ENCODE results near the gene FOXD1. TPM values are rescaled to one million over a fixed set of nuclear protein-coding genes. Genes with fewer than 3 reads are reported as not detected.
"Not testable (repeated sequence)": the region's sequence is repeated elsewhere in the genome, so short reads cannot be mapped to it uniquely, and the experiment has no call there.

Gene FOXD1
- polyA plus RNA-seq, 1 donor = 0.76 TPM

GRCh38 chr5:73464016-73464745 lies 15.6 kb upstream of the FOXD1 start:
- DNase-seq (ENCODE audit: low read depth) = peak; percentile 86

DNA sequence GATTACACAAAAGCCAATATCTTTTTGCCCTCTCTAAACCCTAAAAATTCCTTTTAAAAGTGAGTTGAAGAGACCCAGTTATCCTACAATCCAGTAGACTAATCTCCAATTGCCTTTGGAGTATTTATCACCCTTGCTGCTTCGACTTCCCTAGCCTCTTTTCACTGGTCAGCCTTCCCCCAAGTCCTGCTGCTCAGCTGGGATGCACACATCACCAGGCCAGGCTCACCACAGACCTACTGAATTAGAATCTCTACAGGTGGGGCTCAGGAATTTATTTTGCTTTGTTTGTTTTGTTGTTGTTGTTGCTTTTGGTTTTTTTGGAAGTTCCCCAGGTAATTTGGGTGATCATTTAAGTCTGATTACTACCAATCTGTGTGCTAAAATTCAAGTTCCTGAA lies 11.6 kb upstream of the FOXD1 start:
- no peak for DNase-seq (ENCODE audit: low read depth)

- DNase-seq (ENCODE audit: low read depth) = no peak
These were observed 10.8 kb upstream of the FOXD1 start for GRCh38 chr5:73459366-73459765.

DNA sequence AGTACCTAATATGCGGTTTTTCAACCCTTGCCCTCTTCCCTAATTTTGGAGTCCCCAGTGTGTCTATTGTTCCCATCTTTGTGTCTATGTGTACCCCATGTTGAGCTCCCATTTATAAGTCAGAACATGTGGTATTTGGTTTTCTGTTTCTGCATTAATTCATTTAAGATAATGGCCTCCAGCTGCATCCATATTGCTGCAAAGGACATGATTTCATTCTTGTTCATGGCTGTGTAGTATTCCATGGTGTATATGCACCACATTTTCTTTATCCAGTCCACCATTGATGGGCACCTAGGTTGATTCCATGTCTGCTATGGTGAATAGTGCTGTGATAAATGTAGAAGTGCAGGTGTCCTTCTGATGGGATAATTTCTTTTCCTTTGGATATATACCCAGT lies 7.9 kb upstream of the FOXD1 start:
- DNase-seq (ENCODE audit: low read depth) = not testable (repeated sequence)

GRCh38 chr5:73454379-73455036 lies 5.9 kb upstream of the FOXD1 start:
- no peak for DNase-seq (ENCODE audit: low read depth)

- DNase-seq (ENCODE audit: low read depth) = no peak
These were observed 3.6 kb upstream of the FOXD1 start for GRCh38 chr5:73452215-73452614.

- DNase-seq (ENCODE audit: low read depth) = no peak
These were observed 2.9 kb upstream of the FOXD1 start for GRCh38 chr5:73451224-73452130.

DNA sequence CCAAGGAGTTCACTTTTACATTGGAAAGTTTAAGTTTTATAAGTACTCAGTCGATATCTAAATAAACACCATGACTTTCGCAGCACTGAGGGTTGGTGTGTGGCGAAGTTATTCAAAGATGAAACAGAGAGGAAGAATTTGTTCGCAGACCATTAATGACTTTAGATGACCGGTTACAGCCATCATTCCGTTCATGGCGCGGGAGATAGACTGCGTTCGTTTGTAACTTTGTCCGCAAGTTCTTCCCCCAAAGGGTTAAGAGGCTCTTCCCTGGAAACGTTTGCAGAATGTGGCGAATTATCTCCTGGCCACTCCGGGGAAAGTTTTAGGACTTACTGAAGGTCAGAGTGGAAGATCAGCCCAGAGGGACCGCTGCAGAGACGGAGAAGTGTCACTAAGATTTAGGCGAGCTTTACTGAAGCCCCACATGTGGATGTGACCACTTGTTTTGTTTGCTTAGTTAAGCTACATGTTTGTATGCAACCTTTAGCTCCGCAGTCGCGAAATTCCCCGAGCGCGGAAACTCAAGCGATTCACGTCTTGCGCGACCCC lies 2.2 kb upstream of the FOXD1 start:
- no peak for DNase-seq (ENCODE audit: low read depth)

DNA sequence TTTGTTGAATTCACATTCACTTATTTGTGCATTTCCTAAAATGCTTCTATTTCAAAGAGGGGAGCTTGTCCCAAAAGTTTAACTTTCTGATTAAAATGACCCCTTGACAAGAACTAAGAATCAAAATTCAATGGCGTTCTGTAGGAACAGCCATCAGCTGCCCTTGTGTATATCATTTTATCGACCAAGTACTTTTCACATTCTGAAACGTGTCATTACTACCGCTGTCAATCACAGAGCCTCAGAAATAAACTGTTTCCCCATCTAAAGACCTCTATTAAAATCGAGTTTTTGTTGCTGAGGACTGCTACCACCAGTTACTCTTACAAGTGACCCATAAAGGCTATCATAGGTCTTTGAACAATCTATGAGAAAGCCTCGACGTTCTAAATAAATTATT lies 1.6 kb upstream of the FOXD1 start:
- DNase-seq (ENCODE audit: low read depth) = no peak

GRCh38 chr5:73447530-73448462 lies 781 bp downstream of the FOXD1 start:
- DNase-seq (ENCODE audit: low read depth) = no peak

DNA sequence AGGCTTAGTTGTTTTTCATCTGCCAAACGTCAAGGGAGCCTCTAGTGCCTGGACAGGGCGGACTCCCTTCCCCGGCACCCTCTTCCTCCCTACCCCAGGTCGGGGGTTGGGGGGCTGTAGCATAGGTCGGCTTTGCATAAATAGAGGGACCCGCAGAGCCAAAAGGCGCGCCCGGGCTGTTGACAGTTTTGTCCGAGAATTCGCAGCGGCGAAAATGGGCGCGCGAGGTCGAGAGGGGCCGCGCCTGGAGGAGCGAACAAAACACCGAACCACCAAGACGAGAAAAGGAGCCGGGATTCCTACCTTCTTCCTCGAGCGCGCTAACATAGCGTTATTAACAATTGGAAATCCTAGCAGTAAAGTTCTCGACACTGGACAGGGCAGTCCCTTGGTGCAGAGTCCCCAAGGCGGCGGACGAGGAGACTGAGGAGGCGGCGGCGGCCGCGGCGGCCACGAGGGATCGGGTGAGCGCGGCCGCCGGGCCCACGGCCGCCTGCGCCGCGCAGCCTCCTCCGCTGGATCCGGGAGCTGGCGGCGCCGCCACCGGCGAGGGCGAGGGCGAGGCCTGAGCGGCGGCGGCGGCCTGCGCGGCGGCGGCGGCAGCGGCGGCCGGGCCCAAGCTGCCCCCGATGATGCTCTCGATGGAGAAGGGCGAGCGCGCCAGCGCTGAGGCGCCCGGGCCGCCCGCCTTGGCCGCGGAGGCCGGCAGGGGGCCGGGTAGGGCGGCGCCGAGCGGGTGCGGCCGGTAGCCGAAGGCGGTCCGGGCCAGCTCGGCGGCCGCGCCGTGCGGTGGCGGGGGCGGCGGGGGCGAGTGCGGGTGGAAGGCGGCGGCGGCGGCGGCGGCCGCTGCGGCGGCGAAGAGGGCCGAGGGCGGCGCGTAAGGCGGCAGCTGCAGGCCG lies 1.7 kb downstream of the FOXD1 start:
- no peak for DNase-seq (ENCODE audit: low read depth)

GRCh38 chr5:73445665-73446630 lies 2.6 kb downstream of the FOXD1 start:
- no peak for DNase-seq (ENCODE audit: low read depth)

DNA sequence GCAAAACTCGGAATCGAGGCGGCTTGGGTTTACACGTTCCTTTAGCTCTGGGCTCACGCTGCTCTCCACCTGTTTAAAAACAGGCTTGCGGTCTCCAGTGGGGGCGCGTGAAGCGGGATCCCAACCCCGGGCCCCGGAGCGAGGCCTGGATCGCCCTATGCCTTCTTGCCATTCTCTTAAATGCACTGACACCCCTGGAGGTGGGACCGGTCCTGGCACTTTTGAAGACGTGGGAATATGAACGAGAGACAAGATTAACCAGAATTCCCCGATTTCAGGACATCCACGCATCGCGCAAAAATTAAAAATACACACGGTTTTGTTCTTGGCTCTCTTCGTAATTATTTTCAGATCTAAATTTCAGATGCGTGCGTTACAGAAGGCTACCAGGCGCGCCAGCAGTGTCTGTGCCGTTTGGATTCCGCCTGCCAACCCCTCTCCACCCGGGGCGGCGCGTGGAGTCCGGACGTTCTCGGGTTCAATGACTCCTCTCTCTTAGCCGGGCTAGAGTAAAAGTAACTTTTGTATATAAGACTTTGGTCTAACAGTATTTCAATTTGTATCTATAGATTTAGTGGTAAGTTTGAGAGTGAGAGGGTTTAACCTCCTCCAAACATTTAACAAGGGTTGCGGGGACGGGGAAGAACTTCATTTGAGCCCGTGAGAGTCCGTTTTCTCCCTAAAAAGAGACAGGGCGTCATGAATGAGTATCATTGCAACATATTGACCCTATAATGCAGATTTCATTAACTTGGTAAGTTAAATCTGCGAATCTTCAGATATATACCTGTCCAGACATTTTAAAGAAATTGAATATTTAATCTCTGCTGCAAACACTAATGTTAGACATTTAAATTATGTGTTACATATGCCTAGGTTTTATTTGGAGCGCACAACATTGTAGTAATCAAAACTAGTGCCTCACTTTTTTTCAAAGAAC lies 3.8 kb downstream of the FOXD1 start:
- DNase-seq (ENCODE audit: low read depth) = no peak

DNA sequence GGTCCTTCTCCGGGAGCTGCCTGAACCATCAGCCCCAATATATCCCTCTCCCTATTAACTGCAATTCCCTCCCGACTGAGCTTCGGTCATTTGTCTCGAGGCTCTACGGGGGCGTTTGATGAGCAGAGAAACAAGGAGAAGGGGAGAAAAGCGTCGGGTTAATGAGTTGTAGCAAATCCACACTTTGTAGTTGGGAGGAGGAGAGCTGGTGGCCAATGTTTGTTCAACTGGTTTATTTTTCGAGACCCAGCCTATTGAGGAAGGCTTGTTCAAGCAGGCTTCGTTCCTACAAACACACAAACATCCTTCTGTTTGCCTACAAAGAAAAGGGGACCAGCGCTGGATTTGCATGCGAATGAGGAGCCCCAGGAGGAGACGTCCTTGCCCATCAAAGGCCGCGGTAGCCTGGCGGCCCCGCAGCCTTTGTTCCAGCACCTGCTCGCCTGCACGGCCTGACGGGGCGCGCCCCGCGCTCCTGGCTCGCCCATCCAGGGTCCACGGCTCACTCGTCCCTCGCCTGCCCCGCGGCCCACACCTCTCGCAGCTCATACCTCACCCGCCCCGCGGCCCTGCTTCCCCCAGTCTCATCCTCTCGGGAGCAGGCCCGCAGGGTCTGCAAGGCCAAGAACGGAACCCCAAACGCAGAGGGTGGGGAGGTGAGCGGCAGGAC lies 4.6 kb downstream of the FOXD1 start:
- DNase-seq (ENCODE audit: low read depth) = no peak

GRCh38 chr5:73442996-73443627 lies 5.5 kb downstream of the FOXD1 start:
- no peak for DNase-seq (ENCODE audit: low read depth)

DNA sequence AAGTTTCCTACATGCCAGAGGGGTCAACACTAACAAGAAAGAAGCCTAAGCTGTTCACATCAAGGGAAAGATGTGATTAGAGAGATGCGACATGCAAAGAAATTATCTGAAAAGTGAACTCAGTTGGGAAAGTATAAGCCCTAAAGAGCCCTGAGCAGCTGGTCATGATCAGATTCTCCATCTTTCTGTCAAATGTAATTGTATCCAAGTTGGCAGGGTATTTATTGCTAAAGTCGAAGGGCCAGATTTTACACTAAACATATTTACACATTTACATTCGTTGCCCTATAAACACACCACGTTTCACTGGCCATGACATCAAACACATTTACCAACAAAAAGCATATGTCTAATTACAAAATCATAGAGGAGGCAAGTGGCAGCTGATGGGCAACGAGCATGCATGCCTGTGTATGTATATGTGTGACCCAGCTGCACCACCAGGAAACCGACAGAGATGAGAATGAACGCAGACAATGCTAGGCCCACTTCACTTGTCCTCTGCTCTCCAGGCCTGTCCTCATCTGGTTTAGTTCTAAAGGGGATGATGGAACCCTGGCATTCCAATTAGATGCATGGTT lies 6.3 kb downstream of the FOXD1 start:
- DNase-seq (ENCODE audit: low read depth) = no peak

Data from forelimb muscle (tissue), 1 donor.